GM23338 (cell line): ENCODE results near the gene MTERF4. TPM values are rescaled to one million over a fixed set of nuclear protein-coding genes. Genes with fewer than 3 reads are reported as not detected.

Experiments used
- ATAC-seq: fragments of 200-7000 bp; cut with Tn5 transposase; 3 replicates; pipeline ENCODE4 v1.9.1; 2020
- DNase-seq: peaks from one replicate; pipeline ENCODE4 v3.0.0-alpha.2; 2015; ENCODE audit warnings: low spot score
- H2AFZ ChIP-seq: fragments of 200-600 bp; sonication (generic); 2 replicates; pipeline ENCODE4 v1.8.0; 2016; ENCODE audit warnings: antibody characterized with exemption, mild to moderate bottlenecking, moderate library complexity
- H3F3A ChIP-seq: fragments of 200-600 bp; sonication (generic); replicated peaks from 2 replicates; pipeline ENCODE4 v1.8.0; 2017; ENCODE audit warnings: antibody characterized with exemption, mixed run types, low read depth
- H3K27ac ChIP-seq: fragments of 200-600 bp; sonication (generic); 2 replicates; pipeline ENCODE4 v1.6.1; 2016; ENCODE audit warnings: low read depth
- H3K27me3 ChIP-seq: fragments of 200-600 bp; sonication (generic); 2 replicates; pipeline ENCODE4 v1.8.0; 2016; ENCODE audit warnings: mild to moderate bottlenecking, mixed run types, moderate library complexity; ENCODE audit not compliant: insufficient read depth
- H3K36me3 ChIP-seq: fragments of 200-600 bp; sonication (generic); 2 replicates; pipeline ENCODE4 v1.8.0; 2016; ENCODE audit warnings: mild to moderate bottlenecking; ENCODE audit not compliant: insufficient read depth
- H3K4me1 ChIP-seq: fragments of 200-600 bp; sonication (generic); 2 replicates; pipeline ENCODE4 v1.8.0; 2016; ENCODE audit warnings: mild to moderate bottlenecking, moderate library complexity; ENCODE audit not compliant: insufficient read depth
- H3K4me2 ChIP-seq: fragments of 200-600 bp; sonication (generic); 2 replicates; pipeline ENCODE4 v1.7.1; 2017; ENCODE audit warnings: mixed run types
- H3K4me3 ChIP-seq: fragments of 200-600 bp; sonication (generic); 2 replicates; pipeline ENCODE4 v1.6.1; 2016; ENCODE audit warnings: mixed run types
- H3K79me2 ChIP-seq: fragments of 200-600 bp; sonication (generic); replicated peaks from 2 replicates; pipeline ENCODE4 v1.8.0; 2017; ENCODE audit warnings: mild to moderate bottlenecking; ENCODE audit not compliant: insufficient read depth
- H3K9me2 ChIP-seq: fragments of 200-600 bp; sonication (generic); 2 replicates; pipeline ENCODE4 v1.8.0; 2017; ENCODE audit not compliant: insufficient read depth
- H4K20me1 ChIP-seq: fragments of 200-600 bp; sonication (generic); replicated peaks from 2 replicates; pipeline ENCODE4 v1.8.0; 2017; ENCODE audit warnings: mild to moderate bottlenecking; ENCODE audit not compliant: insufficient read depth
- H3K27ac Mint-ChIP-seq: 2 replicates; pipeline ENCODE4 v1.8.0; 2020; ENCODE audit warnings: inconsistent platforms, mild to moderate bottlenecking, moderate library complexity, mixed read lengths
- H3K27me3 Mint-ChIP-seq: 3 replicates; pipeline ENCODE4 v1.8.0; 2022; ENCODE audit warnings: low read depth, mild to moderate bottlenecking, moderate library complexity, mixed read lengths, inconsistent platforms; ENCODE audit not compliant: insufficient read depth, poor library complexity
- H3K36me3 Mint-ChIP-seq: 3 replicates; pipeline ENCODE4 v1.8.0; 2021; ENCODE audit warnings: low read depth, mild to moderate bottlenecking, inconsistent platforms, moderate library complexity, mixed read lengths
- H3K4me1 Mint-ChIP-seq: 3 replicates; pipeline ENCODE4 v1.8.0; 2020; ENCODE audit warnings: mild to moderate bottlenecking, inconsistent platforms, mixed read lengths
- H3K4me3 Mint-ChIP-seq: 3 replicates; pipeline ENCODE4 v1.8.0; 2021; ENCODE audit warnings: moderate library complexity, mild to moderate bottlenecking, inconsistent platforms, mixed read lengths
- H3K9me3 Mint-ChIP-seq: 3 replicates; pipeline ENCODE4 v1.8.0; 2020; ENCODE audit warnings: moderate library complexity, mild to moderate bottlenecking, inconsistent platforms, mixed read lengths
- CREB1 ChIP-seq: fragments of 250-450 bp; sonication (Bioruptor Pico); IDR thresholded peaks from 2 replicates; pipeline ENCODE4 v1.5.0; 2020; ENCODE audit warnings: low read depth, mild to moderate bottlenecking, moderate library complexity
- ETS1 ChIP-seq: IDR thresholded peaks from 2 replicates; pipeline ENCODE4 v1.6.1; 2016; ENCODE audit warnings: antibody characterized with exemption
- EZH2phosphoT487 ChIP-seq: fragments of 200-600 bp; sonication (generic); IDR thresholded peaks from one replicate; pipeline ENCODE4 v1.8.1; 2018; ENCODE audit warnings: antibody characterized with exemption; ENCODE audit not compliant: unreplicated experiment
- JUNB ChIP-seq: IDR thresholded peaks from one replicate; pipeline ENCODE4 v1.6.1; 2016; ENCODE audit warnings: antibody characterized with exemption; ENCODE audit not compliant: unreplicated experiment
- NANOG ChIP-seq: IDR thresholded peaks from 2 replicates; pipeline ENCODE4 v1.6.1; 2016; ENCODE audit warnings: antibody characterized with exemption, borderline replicate concordance
- POLR2AphosphoS5 ChIP-seq: IDR thresholded peaks from 2 replicates; pipeline ENCODE4 v1.6.1; 2016; ENCODE audit warnings: antibody characterized with exemption, low read depth
- ZNF114 ChIP-seq: fragments of 250-450 bp; sonication (Bioruptor Pico); IDR thresholded peaks from 2 replicates; pipeline ENCODE4 v1.5.0; 2020; ENCODE audit warnings: mild to moderate bottlenecking, moderate library complexity
- polyA plus RNA-seq: library from polyadenylated mRNA; unstranded; fragments of >200 nt; fragmentation: Nextera tagmentation; extraction: Ambion mirVana; gene quantifications from 2 replicates; pipeline ENCODE4 v1.2.1, GENCODE V29; 2016
- total RNA-seq: library from RNA; depleted of rRNA; stranded (reverse); fragments of >200 nt; shearing (Covaris generic); gene quantifications from 2 replicates; pipeline ENCODE4 v1.2.3, GENCODE V29; 2014
- TF ChIP-seq, protein P1 (sequence below): IDR thresholded peaks from one replicate; pipeline ENCODE4 v1.6.1; 2018; ENCODE audit warnings: antibody characterized with exemption; ENCODE audit not compliant: unreplicated experiment
- TF ChIP-seq, protein P2 (sequence below), 2 experiments: fragments of 200-600 bp in 1 of 2; sonication (generic) in 1 of 2; conservative IDR thresholded peaks; 2 replicates each; pipeline versions ENCODE4 v1.5.1 to v1.6.1; 2016 to 2017; ENCODE audit warnings: antibody characterized with exemption in 2 of 2, low read depth in 2 of 2, mild to moderate bottlenecking in 2 of 2, moderate library complexity in 1 of 2

Gene MTERF4
- total and polyA plus RNA-seq, 2 experiments from 2014 or later: 15.3 to 63.6 TPM

- H3K9me2 ChIP-seq: no peaks in the 10 kb centered on the region
- TF ChIP-seq EZH2phosphoT487: no peak
- H3K4me2 ChIP-seq: no peak overlapping the region
- no peaks in the 10 kb centered on the region for H3F3A ChIP-seq
- H3K27ac ChIP-seq: no peak overlapping the region
- H3K36me3 ChIP-seq: peaks cover 12% of the 10 kb centered on the region
- no peaks in the 10 kb centered on the region; the same call in none of the 2 replicates for H4K20me1 ChIP-seq
- H3K9me3 Mint-ChIP-seq: no peaks in the 10 kb centered on the region
- H3K79me2 ChIP-seq: no peaks in the 10 kb centered on the region
- H3K27ac Mint-ChIP-seq: no peak overlapping the region
- H3K4me1 Mint-ChIP-seq: no peaks in the 10 kb centered on the region
- H3K27me3 Mint-ChIP-seq: peaks cover 1% of the 10 kb centered on the region
- no peak overlapping the region for H2AFZ ChIP-seq
- H3K36me3 Mint-ChIP-seq: peaks cover 35% of the 10 kb centered on the region
- no peak overlapping the region for H3K4me3 Mint-ChIP-seq
- DNase-seq (no peak), ATAC-seq (no peak)
- no peaks in the 10 kb centered on the region for H3K27me3 ChIP-seq
- H3K4me1 ChIP-seq: no peaks in the 10 kb centered on the region
- no peak overlapping the region for H3K4me3 ChIP-seq
These were observed 14.8 kb upstream of the MTERF4 start for GRCh38 chr2:241116606-241117560.

GRCh38 chr2:241115361-241115760 lies 13.3 kb upstream of the MTERF4 start:
- H3K27ac ChIP-seq: no peak overlapping the region
- no peaks in the 10 kb centered on the region; the same call in none of the 2 replicates for H4K20me1 ChIP-seq
- H3K4me3 ChIP-seq: no peak overlapping the region
- no peaks in the 10 kb centered on the region for H3K4me1 ChIP-seq
- H3K79me2 ChIP-seq: no peaks in the 10 kb centered on the region
- Mint-ChIP-seq H3K9me3 (no peaks in the 10 kb centered on the region), H3K4me1 (no peaks in the 10 kb centered on the region), H3K27me3 (peaks cover 4% of the 10 kb centered on the region), H3K36me3 (peaks cover 25% of the 10 kb centered on the region), H3K4me3 (no peak overlapping the region), H3K27ac (no peak overlapping the region)
- H3K9me2 ChIP-seq: no peaks in the 10 kb centered on the region
- no peaks in the 10 kb centered on the region for H3F3A ChIP-seq
- H3K27me3 ChIP-seq: no peaks in the 10 kb centered on the region
- no peak for ATAC-seq
- DNase-seq: no peak
- no peak overlapping the region for H3K4me2 ChIP-seq
- H2AFZ ChIP-seq: no peak overlapping the region
- H3K36me3 ChIP-seq: peaks cover 3% of the 10 kb centered on the region; the same call in 1 of the 2 replicates
- TF ChIP-seq JUNB (no peak), NANOG (no peak), ZNF114 (CRISPR knock-in tag) (no peak), CREB1 (CRISPR knock-in tag) (no peak), EZH2phosphoT487 (no peak), ETS1 (no peak), POLR2AphosphoS5 (no peak)
- TF ChIP-seq, protein P1, sequence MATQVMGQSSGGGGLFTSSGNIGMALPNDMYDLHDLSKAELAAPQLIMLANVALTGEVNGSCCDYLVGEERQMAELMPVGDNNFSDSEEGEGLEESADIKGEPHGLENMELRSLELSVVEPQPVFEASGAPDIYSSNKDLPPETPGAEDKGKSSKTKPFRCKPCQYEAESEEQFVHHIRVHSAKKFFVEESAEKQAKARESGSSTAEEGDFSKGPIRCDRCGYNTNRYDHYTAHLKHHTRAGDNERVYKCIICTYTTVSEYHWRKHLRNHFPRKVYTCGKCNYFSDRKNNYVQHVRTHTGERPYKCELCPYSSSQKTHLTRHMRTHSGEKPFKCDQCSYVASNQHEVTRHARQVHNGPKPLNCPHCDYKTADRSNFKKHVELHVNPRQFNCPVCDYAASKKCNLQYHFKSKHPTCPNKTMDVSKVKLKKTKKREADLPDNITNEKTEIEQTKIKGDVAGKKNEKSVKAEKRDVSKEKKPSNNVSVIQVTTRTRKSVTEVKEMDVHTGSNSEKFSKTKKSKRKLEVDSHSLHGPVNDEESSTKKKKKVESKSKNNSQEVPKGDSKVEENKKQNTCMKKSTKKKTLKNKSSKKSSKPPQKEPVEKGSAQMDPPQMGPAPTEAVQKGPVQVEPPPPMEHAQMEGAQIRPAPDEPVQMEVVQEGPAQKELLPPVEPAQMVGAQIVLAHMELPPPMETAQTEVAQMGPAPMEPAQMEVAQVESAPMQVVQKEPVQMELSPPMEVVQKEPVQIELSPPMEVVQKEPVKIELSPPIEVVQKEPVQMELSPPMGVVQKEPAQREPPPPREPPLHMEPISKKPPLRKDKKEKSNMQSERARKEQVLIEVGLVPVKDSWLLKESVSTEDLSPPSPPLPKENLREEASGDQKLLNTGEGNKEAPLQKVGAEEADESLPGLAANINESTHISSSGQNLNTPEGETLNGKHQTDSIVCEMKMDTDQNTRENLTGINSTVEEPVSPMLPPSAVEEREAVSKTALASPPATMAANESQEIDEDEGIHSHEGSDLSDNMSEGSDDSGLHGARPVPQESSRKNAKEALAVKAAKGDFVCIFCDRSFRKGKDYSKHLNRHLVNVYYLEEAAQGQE: no peak
- TF ChIP-seq, protein P2, sequence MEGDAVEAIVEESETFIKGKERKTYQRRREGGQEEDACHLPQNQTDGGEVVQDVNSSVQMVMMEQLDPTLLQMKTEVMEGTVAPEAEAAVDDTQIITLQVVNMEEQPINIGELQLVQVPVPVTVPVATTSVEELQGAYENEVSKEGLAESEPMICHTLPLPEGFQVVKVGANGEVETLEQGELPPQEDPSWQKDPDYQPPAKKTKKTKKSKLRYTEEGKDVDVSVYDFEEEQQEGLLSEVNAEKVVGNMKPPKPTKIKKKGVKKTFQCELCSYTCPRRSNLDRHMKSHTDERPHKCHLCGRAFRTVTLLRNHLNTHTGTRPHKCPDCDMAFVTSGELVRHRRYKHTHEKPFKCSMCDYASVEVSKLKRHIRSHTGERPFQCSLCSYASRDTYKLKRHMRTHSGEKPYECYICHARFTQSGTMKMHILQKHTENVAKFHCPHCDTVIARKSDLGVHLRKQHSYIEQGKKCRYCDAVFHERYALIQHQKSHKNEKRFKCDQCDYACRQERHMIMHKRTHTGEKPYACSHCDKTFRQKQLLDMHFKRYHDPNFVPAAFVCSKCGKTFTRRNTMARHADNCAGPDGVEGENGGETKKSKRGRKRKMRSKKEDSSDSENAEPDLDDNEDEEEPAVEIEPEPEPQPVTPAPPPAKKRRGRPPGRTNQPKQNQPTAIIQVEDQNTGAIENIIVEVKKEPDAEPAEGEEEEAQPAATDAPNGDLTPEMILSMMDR (conservative IDR thresholded peaks at IDR 0.05; ENCODE audit: low read depth in 2 of 2): no peak
